Endothelial cell of umbilical vein (primary cell): Measurements from ENCODE around the gene UBE2D2.

ENCODE experiments used
- EZH2 ChIP-seq: IDR thresholded peaks from 2 replicates; pipeline ENCODE4 v1.6.1; 2012; ENCODE audit warnings: borderline replicate concordance, low read depth, mild to moderate bottlenecking, moderate library complexity, low read length, inconsistent platforms; ENCODE audit not compliant: severe bottlenecking
- JUN ChIP-seq: IDR thresholded peaks from 2 replicates; pipeline ENCODE4 v1.6.1; 2011; ENCODE audit warnings: borderline replicate concordance, low read depth; ENCODE audit not compliant: insufficient read length, insufficient read depth
- MYC ChIP-seq: IDR thresholded peaks from one replicate; pipeline ENCODE4 v1.6.1; 2011; ENCODE audit warnings: mild to moderate bottlenecking, low read depth, low read length
- POLR2A ChIP-seq: IDR thresholded peaks from 2 replicates; pipeline ENCODE4 v1.6.1; 2012; ENCODE audit warnings: low read depth, mild to moderate bottlenecking, control low read depth, low read length
- POLR2AphosphoS5 ChIP-seq: IDR thresholded peaks from 2 replicates; pipeline ENCODE4 v1.6.1; 2012; ENCODE audit warnings: low read depth, mild to moderate bottlenecking, control low read depth, low read length, moderate library complexity; ENCODE audit not compliant: insufficient read depth
- TF ChIP-seq, protein P1 (sequence below), 2 donors: IDR thresholded peaks; 1 replicate in 1 of 2; 2 replicates in 1 of 2; pipeline ENCODE4 v1.5.1; 2011; ENCODE audit warnings: low read length in 2 of 2, mild to moderate bottlenecking in 2 of 2, moderate library complexity in 2 of 2, control low read depth in 1 of 2, inconsistent platforms in 1 of 2, low read depth in 1 of 2; ENCODE audit not compliant: insufficient read depth in 1 of 2; ENCODE audit errors: extremely low read depth in 1 of 2
- TF ChIP-seq, protein P2 (sequence below): IDR thresholded peaks from 2 replicates; pipeline ENCODE4 v1.6.1; 2011; ENCODE audit not compliant: insufficient read depth, insufficient read length

- TF ChIP-seq JUN, result no peak
- no peak for TF ChIP-seq EZH2
- TF ChIP-seq, protein P1, sequence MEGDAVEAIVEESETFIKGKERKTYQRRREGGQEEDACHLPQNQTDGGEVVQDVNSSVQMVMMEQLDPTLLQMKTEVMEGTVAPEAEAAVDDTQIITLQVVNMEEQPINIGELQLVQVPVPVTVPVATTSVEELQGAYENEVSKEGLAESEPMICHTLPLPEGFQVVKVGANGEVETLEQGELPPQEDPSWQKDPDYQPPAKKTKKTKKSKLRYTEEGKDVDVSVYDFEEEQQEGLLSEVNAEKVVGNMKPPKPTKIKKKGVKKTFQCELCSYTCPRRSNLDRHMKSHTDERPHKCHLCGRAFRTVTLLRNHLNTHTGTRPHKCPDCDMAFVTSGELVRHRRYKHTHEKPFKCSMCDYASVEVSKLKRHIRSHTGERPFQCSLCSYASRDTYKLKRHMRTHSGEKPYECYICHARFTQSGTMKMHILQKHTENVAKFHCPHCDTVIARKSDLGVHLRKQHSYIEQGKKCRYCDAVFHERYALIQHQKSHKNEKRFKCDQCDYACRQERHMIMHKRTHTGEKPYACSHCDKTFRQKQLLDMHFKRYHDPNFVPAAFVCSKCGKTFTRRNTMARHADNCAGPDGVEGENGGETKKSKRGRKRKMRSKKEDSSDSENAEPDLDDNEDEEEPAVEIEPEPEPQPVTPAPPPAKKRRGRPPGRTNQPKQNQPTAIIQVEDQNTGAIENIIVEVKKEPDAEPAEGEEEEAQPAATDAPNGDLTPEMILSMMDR (IDR thresholded peaks at IDR 0.05; ENCODE audit: extremely low read depth in 1 of 2, insufficient read depth in 1 of 2, low read depth in 1 of 2, low read length in 2 of 2), result no peak
- no peak for TF ChIP-seq MYC
- TF ChIP-seq POLR2AphosphoS5, result no peak
- TF ChIP-seq, protein P2, sequence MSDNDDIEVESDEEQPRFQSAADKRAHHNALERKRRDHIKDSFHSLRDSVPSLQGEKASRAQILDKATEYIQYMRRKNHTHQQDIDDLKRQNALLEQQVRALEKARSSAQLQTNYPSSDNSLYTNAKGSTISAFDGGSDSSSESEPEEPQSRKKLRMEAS, result no peak
- TF ChIP-seq POLR2A, result no peak
Measured at GRCh38 chr5:139645430-139645871, 84.3 kb downstream of the UBE2D2 start.
